Activated CD4-positive, alpha-beta T cell treated with anti-CD3 and anti-CD28 coated beads for 36 hours (primary cell): ENCODE data around the gene OS9. TPM values are rescaled to one million over a fixed set of nuclear protein-coding genes. Genes with fewer than 3 reads are reported as not detected.

ENCODE experiments used
- ATAC-seq: fragments of 200-7000 bp; cut with Tn5 transposase; one replicate; pipeline ENCODE4 v1.10.0; 2021; ENCODE audit warnings: mild to moderate bottlenecking, moderate library complexity
- CTCF ChIA-PET: fragments of 350-600 bp; sonication (Branson Sonifier 250); formaldehyde crosslinking; loops from one replicate; lab custom pipeline; 2021; ENCODE audit warnings: antibody characterized with exemption; lab: Charles Lee
- POLR2A ChIA-PET: fragments of 350-600 bp; sonication (Branson Sonifier 250); formaldehyde crosslinking; loops from one replicate; lab custom pipeline; 2021; ENCODE audit warnings: antibody characterized with exemption, inconsistent platforms; lab: Charles Lee
- DNase-seq: peaks from one replicate; pipeline ENCODE4 v3.0.0-alpha.2; 2020
- H3K27ac Mint-ChIP-seq: one replicate; pipeline ENCODE4 v1.8.0; 2021; ENCODE audit warnings: mixed read lengths
- H3K27me3 Mint-ChIP-seq: one replicate; pipeline ENCODE4 v1.8.0; 2021; ENCODE audit warnings: mixed read lengths
- H3K36me3 Mint-ChIP-seq: one replicate; pipeline ENCODE4 v1.8.0; 2021; ENCODE audit warnings: low read depth, mixed read lengths
- H3K4me1 Mint-ChIP-seq: one replicate; pipeline ENCODE4 v1.8.0; 2021; ENCODE audit warnings: mixed read lengths
- H3K4me3 Mint-ChIP-seq: one replicate; pipeline ENCODE4 v1.8.0; 2021; ENCODE audit warnings: mild to moderate bottlenecking, moderate library complexity, mixed read lengths
- H3K9me3 Mint-ChIP-seq: one replicate; pipeline ENCODE4 v1.8.0; 2021; ENCODE audit warnings: low read depth, mixed read lengths
- intact Hi-C, 2 experiments: fragments of 100-400 bp; cut with DNase I in 1 of 2; cut with micrococcal nuclease in 1 of 2; formaldehyde crosslinking; loops; one replicate each; pipeline versions ENCODE4 v1.14.2 to v1.15.1; 2022 to 2024; cut with DNase I, micrococcal nuclease
- total RNA-seq, 2 experiments: library from RNA; stranded (reverse); gene quantifications; one replicate each; pipeline ENCODE4 v1.2.3, GENCODE V29; 2021

The OS9 gene
- total RNA-seq, 2 experiments from 2014 or later: 61.7 to 63.2 TPM

- Mint-ChIP-seq H3K4me1 (peaks cover 38% of the 10 kb centered on the region), H3K27ac (no peak overlapping the region), H3K9me3 (no peaks in the 10 kb centered on the region), H3K27me3 (peaks cover 10% of the 10 kb centered on the region), H3K36me3 (peaks cover 43% of the 10 kb centered on the region), H3K4me3 (peak overlapping the region; percentile 83)
- ChIA-PET CTCF (interaction anchor here (0.6 to 1.5 kb wide), 6 partner anchors 8 to 84 kb away, joined by 3 to 8 read pairs (median 5); partner anchors contain the start of gene TSPAN31), POLR2A (no interaction called here)
- intact Hi-C loops: no loop called here
- ATAC-seq (no peak), DNase-seq (no peak)
Observed at GRCh38 chr12:57763881-57764661, 70.1 kb downstream of the OS9 start.

- ATAC-seq (peak; percentile 25), DNase-seq (peak; percentile 55)
- Mint-ChIP-seq H3K4me3 (peak overlapping the region; percentile 83), H3K27me3 (peaks cover 10% of the 10 kb centered on the region), H3K9me3 (no peaks in the 10 kb centered on the region), H3K36me3 (peaks cover 47% of the 10 kb centered on the region), H3K4me1 (peaks cover 33% of the 10 kb centered on the region), H3K27ac (peak overlapping the region; percentile 84)
- ChIA-PET CTCF (interaction anchor here (0.6 to 1.5 kb wide), 7 partner anchors 8 to 128 kb away, joined by 3 to 8 read pairs (median 5); partner anchors contain the start of gene TSPAN31), POLR2A (no interaction called here)
- intact Hi-C loops: loop anchor here in 1 of 2 experiments (1.0 kb wide), 1 partner anchor 8 kb away; no protein-coding TSS in a partner anchor
Observed at GRCh38 chr12:57764662-57765002, 70.7 kb downstream of the OS9 start.

- intact Hi-C loops: loop anchor here in 1 of 2 experiments (1.0 kb wide), 1 partner anchor 9 kb away; no protein-coding TSS in a partner anchor
- ChIA-PET CTCF (interaction anchor here (0.6 to 3.8 kb wide), 9 partner anchors 9 to 132 kb away, joined by 3 to 54 read pairs (median 5); partner anchors contain the start of genes B4GALNT1, MARCHF9, TSFM and TSPAN31), POLR2A (interaction anchor here (1.0 to 1.2 kb wide), 2 partner anchors 16 to 19 kb away, joined by 3 read pairs; no protein-coding TSS in a partner anchor)
- Mint-ChIP-seq H3K27me3 (peaks cover 10% of the 10 kb centered on the region), H3K4me3 (peak overlapping the region; percentile 83), H3K36me3 (peaks cover 53% of the 10 kb centered on the region), H3K9me3 (no peaks in the 10 kb centered on the region), H3K4me1 (peaks cover 29% of the 10 kb centered on the region), H3K27ac (peak overlapping the region; percentile 84)
- ATAC-seq (peak; percentile 79), DNase-seq (peak; percentile 79)
Observed at GRCh38 chr12:57765003-57765697, 71.2 kb downstream of the OS9 start.

- intact Hi-C loops: loop anchor here in 1 of 2 experiments (1.0 kb wide), 1 partner anchor 10 kb away; no protein-coding TSS in a partner anchor
- POLR2A ChIA-PET: interaction anchor here (0.7 to 1.5 kb wide), 5 partner anchors 9 to 73 kb away, joined by 3 to 4 read pairs (median 3); no protein-coding TSS in a partner anchor
- CTCF ChIA-PET: interaction anchor here (0.6 to 3.8 kb wide), 11 partner anchors 9 to 133 kb away, joined by 3 to 54 read pairs (median 3); partner anchors contain the start of genes B4GALNT1, MARCHF9 and TSFM
- H3K4me3 Mint-ChIP-seq: peak overlapping the region; percentile 83
- peaks cover 57% of the 10 kb centered on the region for H3K36me3 Mint-ChIP-seq
- peak overlapping the region; percentile 84 for H3K27ac Mint-ChIP-seq
- H3K27me3 Mint-ChIP-seq: peaks cover 10% of the 10 kb centered on the region
- ATAC-seq (peak; percentile 10), DNase-seq (peak; percentile 31)
- H3K4me1 Mint-ChIP-seq: peaks cover 34% of the 10 kb centered on the region
- no peaks in the 10 kb centered on the region for H3K9me3 Mint-ChIP-seq
Observed at GRCh38 chr12:57765698-57766463, 71.9 kb downstream of the OS9 start.

- ChIA-PET CTCF (interaction anchor here (0.8 to 3.8 kb wide), 9 partner anchors 8 to 137 kb away, joined by 3 to 54 read pairs (median 3); partner anchors contain the start of gene MARCHF9), POLR2A (interaction anchor here (0.7 to 1.6 kb wide), 5 partner anchors 10 to 72 kb away, joined by 3 to 6 read pairs (median 3); no protein-coding TSS in a partner anchor)
- intact Hi-C loops: no loop called here
- no peaks in the 10 kb centered on the region for H3K9me3 Mint-ChIP-seq
- peak within 1 kb of the TSS; percentile 63 for H3K27ac Mint-ChIP-seq
- peaks cover 10% of the 10 kb centered on the region for H3K27me3 Mint-ChIP-seq
- DNase-seq: peak; percentile 25
- H3K36me3 Mint-ChIP-seq: peaks cover 52% of the 10 kb centered on the region
- peak within 1 kb of the TSS; percentile 83 for H3K4me3 Mint-ChIP-seq
- no peak for ATAC-seq
- H3K4me1 Mint-ChIP-seq: peaks cover 40% of the 10 kb centered on the region
Observed at GRCh38 chr12:57766464-57767304, 72.8 kb downstream of the OS9 start, which contains the start of gene CYP27B1. TSS of gene CYP27B1 (minus strand) at chr12:57767078. CDS start at chr12:57767041, 37 bp downstream.

GRCh38 chr12:57767305-57767698 lies 73.4 kb downstream of the OS9 start:
- CTCF ChIA-PET: interaction anchor here (0.8 to 3.8 kb wide), 7 partner anchors 8 to 138 kb away, joined by 3 to 54 read pairs (median 4); partner anchors contain the start of gene MARCHF9
- ATAC-seq: no peak
- POLR2A ChIA-PET: interaction anchor here (1.5 to 1.6 kb wide), 2 partner anchors 11 to 71 kb away, joined by 3 to 6 read pairs; no protein-coding TSS in a partner anchor
- Mint-ChIP-seq H3K4me3 (no peak overlapping the region), H3K36me3 (peaks cover 52% of the 10 kb centered on the region), H3K9me3 (no peaks in the 10 kb centered on the region), H3K27ac (no peak overlapping the region), H3K4me1 (peaks cover 42% of the 10 kb centered on the region), H3K27me3 (peaks cover 10% of the 10 kb centered on the region)
- no peak for DNase-seq
- intact Hi-C loops: no loop called here

- ATAC-seq (no peak), DNase-seq (no peak)
- H3K4me3 Mint-ChIP-seq: no peak overlapping the region
- H3K9me3 Mint-ChIP-seq: no peaks in the 10 kb centered on the region
- POLR2A ChIA-PET: interaction anchor here (1.6 kb wide), 1 partner anchor 11 kb away, joined by 6 read pairs; no protein-coding TSS in a partner anchor
- CTCF ChIA-PET: interaction anchor here (0.8 to 3.8 kb wide), 6 partner anchors 9 to 137 kb away, joined by 3 to 54 read pairs (median 4); partner anchors contain the start of gene MARCHF9
- H3K27me3 Mint-ChIP-seq: peaks cover 10% of the 10 kb centered on the region
- intact Hi-C loops: no loop called here
- H3K36me3 Mint-ChIP-seq: peaks cover 49% of the 10 kb centered on the region
- H3K27ac Mint-ChIP-seq: no peak overlapping the region
- peaks cover 43% of the 10 kb centered on the region for H3K4me1 Mint-ChIP-seq
Observed at GRCh38 chr12:57767876-57768275, 73.9 kb downstream of the OS9 start.

- Mint-ChIP-seq H3K36me3 (peaks cover 38% of the 10 kb centered on the region), H3K27ac (no peak overlapping the region), H3K4me1 (peaks cover 37% of the 10 kb centered on the region), H3K27me3 (peaks cover 7% of the 10 kb centered on the region), H3K9me3 (no peaks in the 10 kb centered on the region), H3K4me3 (peak overlapping the region; percentile 4)
- intact Hi-C loops: no loop called here
- ATAC-seq (no peak), DNase-seq (no peak)
- POLR2A ChIA-PET: no interaction called here
- CTCF ChIA-PET: interaction anchor here (0.6 to 1.7 kb wide), 4 partner anchors 10 to 81 kb away, joined by 3 to 6 read pairs (median 4); no protein-coding TSS in a partner anchor
Observed at GRCh38 chr12:57769594-57769993, 75.7 kb downstream of the OS9 start.

GRCh38 chr12:57770734-57771133 lies 76.8 kb downstream of the OS9 start:
- peaks cover 7% of the 10 kb centered on the region for H3K27me3 Mint-ChIP-seq
- no peaks in the 10 kb centered on the region for H3K9me3 Mint-ChIP-seq
- ATAC-seq: no peak
- intact Hi-C loops: loop anchor here in 1 of 2 experiments (2.0 kb wide), 1 partner anchor 14 kb away; no protein-coding TSS in a partner anchor
- H3K4me1 Mint-ChIP-seq: peaks cover 32% of the 10 kb centered on the region
- CTCF ChIA-PET: interaction anchor here (1.1 to 1.7 kb wide), 2 partner anchors 11 to 14 kb away, joined by 6 read pairs; no protein-coding TSS in a partner anchor
- H3K36me3 Mint-ChIP-seq: peaks cover 39% of the 10 kb centered on the region
- no peak overlapping the region for H3K27ac Mint-ChIP-seq
- no peak for DNase-seq
- POLR2A ChIA-PET: interaction anchor here (0.7 kb wide), 1 partner anchor 234 kb away, joined by 4 read pairs; no protein-coding TSS in a partner anchor
- H3K4me3 Mint-ChIP-seq: peak overlapping the region; percentile 94
